ENCODE measurements around the gene TXNRD2.
"Not testable (repeated sequence)": the region's sequence is repeated elsewhere in the genome, so short reads cannot be mapped to it uniquely, and the experiment has no call there.

The TXNRD2 gene

DNA sequence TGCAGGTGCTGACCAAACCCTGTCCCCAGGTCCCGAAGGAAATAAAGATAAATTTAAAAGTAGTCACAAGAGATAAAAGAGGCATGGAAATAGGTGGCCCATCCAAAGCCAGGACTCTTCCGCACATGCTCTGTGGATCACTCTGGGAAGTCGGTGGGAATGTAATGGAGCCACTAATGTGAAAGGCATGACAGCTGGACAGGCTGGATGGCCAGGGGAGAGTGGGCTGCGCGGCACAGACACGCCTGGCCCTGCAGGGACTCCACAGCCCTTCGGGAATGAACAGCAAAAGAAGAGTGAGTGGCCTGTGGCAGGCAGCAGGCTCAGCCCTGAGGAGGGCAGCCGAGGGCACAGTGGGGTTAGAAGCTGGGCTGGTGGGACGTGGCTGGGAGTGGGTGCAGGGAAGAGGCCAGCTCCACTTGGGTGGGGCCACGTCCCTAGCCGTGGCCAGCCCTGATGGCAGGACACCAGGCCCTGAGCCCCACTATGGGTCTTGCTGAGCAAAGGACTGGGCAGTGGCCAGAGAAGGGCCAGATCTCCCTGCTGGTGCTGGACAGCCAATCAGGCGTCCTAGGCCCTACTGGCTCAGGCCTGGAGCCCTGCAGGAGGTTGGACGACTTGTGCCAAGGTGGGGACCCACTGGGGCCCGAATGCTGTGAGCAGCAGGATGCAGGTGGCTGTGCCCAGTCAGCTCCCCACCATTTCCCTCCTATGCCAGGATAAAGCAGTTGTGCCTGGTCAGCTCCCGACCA lies 55.6 kb downstream of the TXNRD2 start:
- DNase-seq: no peak

DNA sequence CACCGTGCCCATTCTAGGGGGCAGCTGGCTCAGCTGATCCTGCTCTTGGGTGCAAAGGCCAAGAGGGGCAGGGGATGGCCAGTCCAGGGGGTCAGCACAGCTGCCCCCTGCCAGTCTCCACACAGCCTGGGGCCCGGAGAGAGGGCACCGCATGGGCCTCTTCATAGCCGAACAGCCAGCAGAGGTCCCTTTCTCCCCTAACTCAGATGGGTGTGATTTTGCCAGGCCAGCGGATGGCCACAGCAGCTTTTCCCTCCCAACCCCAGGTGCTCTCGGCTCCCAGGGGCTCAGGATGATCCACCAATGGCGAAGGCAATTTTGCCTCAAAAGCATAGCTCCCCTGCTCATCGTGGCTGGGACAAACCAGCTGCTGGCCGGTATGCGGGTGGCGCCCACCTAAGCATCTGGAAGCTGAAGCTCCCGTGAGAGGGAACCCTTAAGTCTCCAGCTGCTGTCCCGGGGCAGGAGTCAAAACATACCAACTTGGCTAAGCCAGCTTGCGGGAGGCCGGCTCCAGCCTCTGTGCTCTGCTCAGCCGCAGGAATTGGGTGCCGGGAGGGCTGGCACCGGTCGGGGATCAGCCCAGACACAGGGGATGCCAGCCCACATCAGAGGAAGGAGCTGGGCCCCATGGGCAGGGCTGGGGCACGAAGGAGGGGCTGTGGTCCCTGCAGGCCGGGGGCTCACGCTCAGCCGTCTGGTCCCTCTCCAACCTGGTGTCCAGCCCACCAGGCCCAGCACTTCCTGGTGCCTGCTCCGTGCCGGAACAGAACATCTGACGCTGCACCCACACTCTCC lies 56.5 kb downstream of the TXNRD2 start:
- no peak for DNase-seq

- no peak for DNase-seq
Observed at GRCh38 chr22:19884161-19884953, 57.3 kb downstream of the TXNRD2 start.

- not testable (repeated sequence) for DNase-seq
Observed at GRCh38 chr22:19883446-19883845, 58.2 kb downstream of the TXNRD2 start.

- DNase-seq: no peak
Observed at GRCh38 chr22:19882446-19883381, 58.9 kb downstream of the TXNRD2 start.

- no peak for DNase-seq
Observed at GRCh38 chr22:19880786-19881569, 60.6 kb downstream of the TXNRD2 start.

DNA sequence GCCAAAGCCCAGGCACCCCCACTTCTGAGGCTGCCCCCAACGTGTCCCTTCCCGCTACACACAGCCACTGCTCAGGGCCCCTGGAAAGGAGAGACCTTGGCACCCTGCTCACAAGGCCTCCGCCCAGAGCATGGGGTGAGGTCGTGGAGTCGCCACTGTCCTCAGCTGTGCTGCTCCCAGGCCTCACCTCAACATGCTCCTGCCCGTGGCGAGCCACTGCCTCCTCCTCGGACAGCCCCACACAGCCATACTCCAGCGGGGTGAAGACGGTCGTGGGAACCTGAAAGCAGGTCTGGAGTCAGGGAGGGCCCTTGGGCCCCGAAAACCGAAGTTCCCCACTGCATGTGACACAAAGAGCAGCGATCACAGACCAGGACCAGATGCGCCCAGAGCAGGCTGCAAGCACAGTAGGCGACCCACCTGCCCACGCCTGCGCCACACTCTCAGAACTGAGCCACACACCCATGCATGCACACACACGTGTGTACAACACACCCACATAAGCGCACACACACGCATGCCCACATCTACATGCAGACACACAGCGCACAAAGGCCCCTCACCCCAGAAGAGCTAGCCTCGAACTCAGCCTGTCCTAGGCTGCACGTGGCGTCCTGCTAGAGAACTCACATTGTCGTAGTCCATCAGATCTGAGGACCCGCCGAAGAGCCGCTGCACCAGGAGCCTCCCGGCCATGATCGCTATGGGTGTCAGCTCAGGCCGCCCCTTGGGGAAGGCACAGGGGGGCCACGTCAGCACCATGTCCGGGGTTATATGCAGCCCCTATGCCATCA lies 61.4 kb downstream of the TXNRD2 start:
- DNase-seq: no peak

DNA sequence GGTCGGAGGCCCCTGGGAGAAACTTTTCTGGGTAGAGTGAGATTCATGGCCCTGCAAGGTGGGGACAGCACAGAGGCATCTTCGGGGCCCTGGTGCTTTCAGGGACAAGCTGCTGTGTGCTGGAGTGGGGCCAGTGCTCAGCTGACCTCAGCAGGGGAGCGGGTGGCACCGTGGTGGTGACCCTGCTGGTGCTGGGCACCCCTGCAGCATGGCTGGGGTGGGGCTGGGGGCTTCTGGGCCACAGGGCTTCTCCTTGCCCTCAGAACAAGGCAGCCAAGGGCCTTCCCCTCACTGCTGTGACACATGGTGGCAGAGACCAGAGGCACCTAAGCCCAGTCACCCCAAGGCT lies 62.0 kb downstream of the TXNRD2 start:
- no peak for DNase-seq

GRCh38 chr22:19879246-19879570 lies 62.4 kb downstream of the TXNRD2 start:
- no peak for DNase-seq

DNA sequence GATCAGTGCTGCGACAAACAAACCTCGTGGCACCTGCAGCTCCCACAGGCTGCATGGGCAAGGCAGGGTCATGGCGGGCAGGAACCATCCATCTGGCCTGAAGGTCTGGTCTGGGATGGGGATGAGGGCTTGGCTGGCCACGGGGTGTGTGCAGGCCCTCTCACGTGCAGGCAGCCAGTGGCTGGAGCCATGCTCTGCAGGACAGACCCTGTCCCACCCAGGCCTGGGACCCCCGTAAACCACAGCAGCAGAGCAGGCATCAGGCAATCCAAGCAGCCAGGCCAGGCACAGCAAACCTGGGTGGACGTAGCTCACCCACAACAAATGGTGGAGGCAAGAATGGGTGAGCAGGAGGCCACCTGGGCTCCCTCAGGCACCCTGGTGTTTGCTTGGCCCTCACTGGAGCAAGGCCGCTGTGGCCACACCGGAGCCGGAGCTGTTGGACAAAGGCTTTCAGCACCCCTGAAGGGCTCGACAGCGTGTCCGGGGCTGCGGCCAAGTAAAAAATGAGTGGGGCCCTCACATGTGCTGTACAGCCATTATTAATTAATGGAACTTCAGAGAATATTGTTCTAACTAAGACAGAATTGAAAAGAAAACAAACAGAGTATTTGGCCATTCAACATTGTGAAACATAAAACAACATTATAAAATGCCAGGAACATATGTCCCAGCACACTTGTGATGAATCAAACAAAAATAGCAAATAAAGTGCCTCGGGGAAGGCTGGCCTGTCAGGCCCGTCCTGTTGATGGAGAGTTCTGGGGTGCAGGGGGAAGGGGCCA lies 63.0 kb downstream of the TXNRD2 start:
- DNase-seq: no peak

GRCh38 chr22:19877626-19878339 lies 63.8 kb downstream of the TXNRD2 start:
- no peak for DNase-seq

DNA sequence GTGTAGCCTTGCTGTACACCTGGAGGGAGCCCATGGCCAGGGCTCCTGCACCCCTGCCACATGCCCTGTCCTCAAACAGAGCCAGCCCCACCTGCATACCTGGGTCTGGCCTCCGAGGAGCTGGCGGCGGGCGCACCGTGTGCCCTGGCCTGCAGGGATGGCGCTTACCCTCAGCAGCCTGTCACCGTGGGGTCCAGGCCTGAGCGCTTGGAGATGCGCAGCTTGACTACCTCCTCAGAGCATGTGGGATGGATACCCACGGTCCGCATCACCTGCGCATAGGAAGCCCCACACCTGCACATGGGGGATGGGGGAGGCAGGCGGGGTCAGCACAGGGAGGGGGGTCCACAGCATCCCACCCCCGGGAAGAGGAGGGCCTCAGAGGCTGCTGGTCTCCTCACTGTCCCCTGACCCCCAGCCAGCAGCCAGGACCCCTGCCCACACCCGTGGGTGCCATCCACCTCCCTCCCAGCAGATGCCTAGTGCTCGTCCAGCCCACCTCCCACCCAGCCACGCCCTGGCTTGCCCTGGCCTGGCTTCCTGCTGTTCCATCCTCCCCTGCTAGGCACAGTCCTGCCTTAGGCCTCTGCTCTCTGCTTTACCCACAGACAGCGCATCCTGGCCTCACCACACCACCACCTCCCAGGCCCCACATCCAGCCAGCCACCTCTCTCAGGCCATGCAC lies 64.5 kb downstream of the TXNRD2 start:
- DNase-seq: no peak

- no peak for DNase-seq
Observed at GRCh38 chr22:19876314-19876940, 65.2 kb downstream of the TXNRD2 start.

- no peak for DNase-seq
Observed at GRCh38 chr22:19875531-19876313, 65.9 kb downstream of the TXNRD2 start.

GRCh38 chr22:19875061-19875530 lies 66.5 kb downstream of the TXNRD2 start:
- DNase-seq: no peak

DNA sequence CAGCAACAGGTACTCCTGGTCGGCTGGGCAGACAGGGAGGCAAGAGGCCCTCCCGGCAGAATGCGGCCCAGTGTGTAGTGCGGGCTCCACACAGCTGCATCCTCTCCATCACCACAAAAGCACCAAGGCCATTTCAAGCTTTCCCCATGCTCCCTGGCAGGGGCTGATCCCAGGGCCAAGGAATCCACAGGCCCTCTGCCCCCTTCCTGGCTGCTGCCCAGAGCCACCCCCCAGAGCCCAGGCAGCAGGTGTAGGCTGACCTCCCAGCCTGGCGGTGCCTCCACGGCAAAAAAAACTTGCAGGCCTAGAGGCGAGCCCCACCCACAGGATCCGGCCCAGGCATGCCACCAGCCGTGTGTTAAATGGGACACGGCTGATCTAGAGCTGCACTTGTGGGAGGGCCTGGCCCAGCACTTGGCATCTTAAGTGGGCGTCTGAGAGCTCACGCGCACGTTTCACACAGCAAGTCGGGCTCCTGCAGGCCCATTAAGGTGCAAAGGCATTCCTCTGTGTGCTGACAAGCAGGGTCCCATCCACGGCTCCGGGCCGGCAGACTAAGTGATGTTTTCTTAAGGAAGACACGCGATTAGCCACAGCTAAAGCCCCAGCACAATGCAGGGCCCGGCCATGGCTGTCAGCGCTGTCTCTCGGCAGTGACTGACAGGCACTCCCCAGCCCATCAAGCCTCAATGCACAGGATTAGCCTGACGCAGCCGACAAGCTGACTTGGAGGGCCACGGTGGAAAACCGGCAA lies 67.1 kb downstream of the TXNRD2 start:
- DNase-seq: peak; percentile 36

- no peak for DNase-seq
Observed at GRCh38 chr22:19873960-19874306, 67.7 kb downstream of the TXNRD2 start.

All from NCI-H2029 (cell line).